ENCODE data around the gene PRRX2.
"Not testable (repeated sequence)": the region's sequence is repeated elsewhere in the genome, so short reads cannot be mapped to it uniquely, and the experiment has no call there.

Gene PRRX2

DNA sequence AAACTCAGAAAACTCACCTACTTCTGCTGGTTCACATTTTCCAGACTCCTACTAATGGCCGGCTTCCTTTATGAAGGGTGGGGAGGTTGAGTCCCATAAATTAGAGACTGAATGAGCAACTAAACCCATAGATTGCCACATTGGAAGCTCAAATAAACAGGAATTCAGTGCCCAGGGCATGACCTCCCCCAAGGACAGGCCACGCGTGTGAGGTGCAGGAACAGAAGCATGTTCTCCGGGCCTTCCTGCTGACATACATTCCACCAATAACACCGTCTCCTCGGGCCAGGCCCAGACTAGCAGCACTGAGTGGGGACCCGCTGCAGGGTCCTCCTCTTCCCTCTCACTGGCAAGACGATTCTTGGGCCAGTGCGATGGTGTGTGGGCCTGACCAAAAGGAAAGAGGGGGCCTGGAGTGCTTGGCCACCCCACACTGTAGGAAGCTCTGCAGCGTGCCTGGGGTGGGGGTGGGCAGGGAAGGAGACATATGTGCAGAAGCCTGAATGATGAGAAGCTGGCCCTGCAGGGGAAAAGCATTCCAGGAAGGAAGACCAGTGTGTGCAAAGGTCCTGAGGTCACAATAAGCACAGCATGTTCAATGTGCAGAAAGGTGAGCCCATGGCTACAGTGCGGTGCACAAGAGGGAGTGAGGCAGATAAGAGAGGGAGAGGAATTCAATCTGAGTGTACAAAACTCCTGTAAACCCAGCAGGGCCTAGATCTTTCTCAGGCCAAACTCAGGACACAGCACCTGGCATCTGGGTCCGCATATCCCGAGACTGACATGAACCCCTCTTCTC, 75.4 kb downstream of the PRRX2 start:
- TF ChIP-seq, protein P1, sequence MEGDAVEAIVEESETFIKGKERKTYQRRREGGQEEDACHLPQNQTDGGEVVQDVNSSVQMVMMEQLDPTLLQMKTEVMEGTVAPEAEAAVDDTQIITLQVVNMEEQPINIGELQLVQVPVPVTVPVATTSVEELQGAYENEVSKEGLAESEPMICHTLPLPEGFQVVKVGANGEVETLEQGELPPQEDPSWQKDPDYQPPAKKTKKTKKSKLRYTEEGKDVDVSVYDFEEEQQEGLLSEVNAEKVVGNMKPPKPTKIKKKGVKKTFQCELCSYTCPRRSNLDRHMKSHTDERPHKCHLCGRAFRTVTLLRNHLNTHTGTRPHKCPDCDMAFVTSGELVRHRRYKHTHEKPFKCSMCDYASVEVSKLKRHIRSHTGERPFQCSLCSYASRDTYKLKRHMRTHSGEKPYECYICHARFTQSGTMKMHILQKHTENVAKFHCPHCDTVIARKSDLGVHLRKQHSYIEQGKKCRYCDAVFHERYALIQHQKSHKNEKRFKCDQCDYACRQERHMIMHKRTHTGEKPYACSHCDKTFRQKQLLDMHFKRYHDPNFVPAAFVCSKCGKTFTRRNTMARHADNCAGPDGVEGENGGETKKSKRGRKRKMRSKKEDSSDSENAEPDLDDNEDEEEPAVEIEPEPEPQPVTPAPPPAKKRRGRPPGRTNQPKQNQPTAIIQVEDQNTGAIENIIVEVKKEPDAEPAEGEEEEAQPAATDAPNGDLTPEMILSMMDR (IDR thresholded peaks at IDR 0.05; ENCODE audit: low read depth, low read length) = no peak
- DNase-seq (ENCODE audit: extremely low read depth, low read depth) = no peak

DNA sequence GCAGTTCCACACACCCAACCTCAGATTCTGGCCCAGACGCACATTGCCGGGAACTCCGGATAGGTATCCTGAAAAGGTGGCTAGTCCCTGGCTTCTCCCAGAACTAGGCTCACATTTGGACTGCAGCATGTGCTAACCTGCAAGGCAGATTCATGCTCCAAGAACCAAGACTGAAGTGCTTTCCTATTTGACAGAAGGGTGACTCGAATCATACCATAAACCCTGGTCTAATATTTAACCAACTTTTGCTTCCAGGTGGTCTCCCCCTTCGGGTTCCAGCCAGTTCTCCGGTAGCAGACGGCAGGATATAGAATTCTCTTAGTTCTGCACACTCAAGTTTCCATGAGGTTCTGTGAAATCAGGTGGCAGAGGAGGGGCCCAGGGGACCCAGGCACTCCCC, 79.8 kb downstream of the PRRX2 start:
- TF ChIP-seq, protein P1 (IDR thresholded peaks at IDR 0.05; ENCODE audit: low read depth, low read length) = no peak
- DNase-seq (ENCODE audit: extremely low read depth, low read depth) = no peak

DNA sequence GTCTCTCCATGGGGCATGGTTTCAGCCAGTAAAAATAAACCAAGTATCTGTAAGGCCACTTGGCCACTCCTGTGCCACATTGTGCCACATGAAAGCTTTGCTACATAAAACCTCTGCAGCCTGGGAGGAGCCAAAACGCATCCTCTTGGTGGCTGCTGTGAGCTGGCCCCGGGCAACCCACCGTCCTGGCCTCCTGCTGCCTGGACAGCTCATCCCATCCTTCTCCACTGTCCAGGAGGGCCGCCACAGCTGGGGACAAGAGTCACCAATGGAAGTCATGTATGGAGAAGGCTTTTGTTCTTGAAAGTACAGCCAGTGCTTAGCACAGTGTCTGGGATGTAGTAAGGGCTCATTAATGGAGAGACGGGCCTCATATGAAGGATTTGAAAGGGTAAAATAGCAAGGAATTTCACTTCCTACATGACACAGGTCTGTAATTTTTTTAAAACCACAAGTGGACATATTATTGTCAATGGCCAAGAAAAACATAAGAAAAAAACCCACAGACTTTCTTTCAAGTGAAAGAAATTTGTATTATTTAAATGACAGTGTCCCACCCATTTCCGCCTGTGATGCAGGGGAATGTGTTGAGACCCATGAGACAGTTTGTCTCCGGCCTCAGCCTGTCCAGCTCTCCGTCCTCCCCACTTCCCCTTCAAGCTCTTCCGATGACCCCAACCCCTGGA, 80.8 kb downstream of the PRRX2 start:
- no peak for DNase-seq (ENCODE audit: extremely low read depth, low read depth)
- TF ChIP-seq, protein P1 (IDR thresholded peaks at IDR 0.05; ENCODE audit: low read depth, low read length) = no peak

DNA sequence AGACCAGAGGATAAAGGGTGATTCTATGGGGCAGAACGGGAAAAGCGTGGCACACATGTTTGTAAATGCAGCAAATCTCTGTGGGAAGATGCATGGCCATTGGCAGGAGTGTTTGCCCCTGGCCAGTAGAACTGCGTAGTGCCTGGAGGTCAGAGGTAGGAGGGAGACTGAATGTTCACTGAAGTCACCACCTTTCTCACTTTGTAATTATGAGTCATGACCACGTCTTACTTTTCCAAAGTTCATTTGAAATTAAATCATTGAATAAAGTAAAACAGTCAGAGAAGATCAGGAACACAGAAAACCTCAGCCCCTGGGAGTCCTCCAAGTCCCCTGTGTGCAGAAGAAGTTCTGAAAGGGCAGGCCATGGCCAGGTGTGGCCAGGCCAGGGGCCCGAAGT, 82.8 kb downstream of the PRRX2 start:
- no peak for DNase-seq (ENCODE audit: extremely low read depth, low read depth)
- TF ChIP-seq, protein P1 (IDR thresholded peaks at IDR 0.05; ENCODE audit: low read depth, low read length) = no peak

DNA sequence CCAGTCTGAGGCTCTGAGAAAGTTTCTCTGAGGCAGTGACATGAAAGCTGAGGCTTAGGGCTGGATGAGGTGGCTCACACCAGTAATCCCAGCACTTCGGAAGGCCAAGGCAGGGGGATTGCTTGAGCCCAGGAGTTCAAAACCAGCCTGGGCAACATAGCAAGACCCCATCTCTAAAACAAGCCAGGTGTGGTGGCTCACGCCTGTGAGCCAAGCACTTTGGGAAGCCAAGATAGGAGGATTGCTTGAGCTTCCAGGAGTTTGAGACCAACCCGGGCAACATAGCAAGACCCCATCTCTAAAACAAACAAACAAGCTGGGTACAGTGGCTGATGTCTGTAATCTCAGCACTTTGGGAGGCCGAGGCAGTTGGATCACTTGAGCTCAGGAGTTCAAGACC, 83.6 kb downstream of the PRRX2 start:
- not testable (repeated sequence) for DNase-seq (ENCODE audit: extremely low read depth, low read depth)

DNA sequence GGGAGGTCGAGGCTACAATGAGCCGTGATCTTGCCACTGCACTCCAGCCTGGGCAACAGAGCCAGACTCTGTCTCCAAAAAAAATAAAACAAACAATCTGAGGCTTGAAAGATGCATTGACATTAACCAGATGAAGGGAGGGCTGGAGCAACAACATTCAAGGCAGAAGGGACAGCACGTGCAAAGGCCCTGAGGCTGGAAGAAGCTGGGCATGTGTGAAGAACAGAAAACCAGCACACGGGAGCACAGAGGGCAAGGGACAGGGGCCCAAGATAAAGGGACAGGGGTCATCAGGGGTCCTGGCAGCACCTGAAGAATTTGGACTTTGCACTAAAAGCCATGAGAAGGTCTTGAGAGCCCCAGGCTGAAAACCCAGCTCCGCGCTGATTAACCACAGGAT, 84.1 kb downstream of the PRRX2 start:
- DNase-seq (ENCODE audit: extremely low read depth, low read depth) = no peak
- TF ChIP-seq, protein P1 (IDR thresholded peaks at IDR 0.05; ENCODE audit: low read depth, low read length) = no peak

DNA sequence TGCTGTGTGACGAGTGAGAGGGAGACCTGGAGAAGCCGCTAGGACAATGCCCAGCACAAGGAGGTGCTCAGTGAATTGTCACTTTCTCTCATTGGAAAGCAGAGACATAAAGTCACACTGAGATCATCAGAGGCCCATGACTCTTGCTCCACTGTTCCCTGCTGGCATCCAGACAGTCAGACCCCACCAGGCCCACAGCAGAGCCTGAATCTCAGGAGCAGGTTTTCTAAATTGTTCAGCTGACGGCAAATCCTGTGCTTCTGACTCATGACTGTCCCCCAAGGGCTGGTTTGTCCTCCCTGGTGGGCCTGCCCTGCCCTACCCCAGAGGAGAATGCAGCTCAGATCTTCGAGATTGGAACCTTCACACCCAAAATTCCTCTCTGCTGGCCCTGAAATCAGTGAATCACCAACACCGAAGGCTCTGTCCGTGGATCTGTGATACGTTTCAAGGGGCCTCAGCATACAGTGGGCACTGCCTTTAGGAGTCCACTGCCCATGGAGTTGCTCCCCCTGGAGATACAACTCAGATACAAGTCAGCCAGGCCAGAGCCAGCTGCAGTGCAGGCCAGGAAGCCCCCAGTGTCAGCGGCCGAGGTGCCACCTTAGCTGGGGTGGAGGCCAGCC, 84.7 kb downstream of the PRRX2 start:
- TF ChIP-seq, protein P1 (IDR thresholded peaks at IDR 0.05; ENCODE audit: low read depth, low read length) = no peak
- DNase-seq (ENCODE audit: extremely low read depth, low read depth) = no peak
